H1 (cell line): Measurements from ENCODE around the gene BTD. TPM values are rescaled to one million over a fixed set of nuclear protein-coding genes. Genes with fewer than 3 reads are reported as not detected.

Experiments
- CHD2 ChIP-seq: IDR thresholded peaks from 2 replicates; pipeline ENCODE4 v1.6.1; 2012; ENCODE audit warnings: low read length, improper control_type of control experiment
- CHD7 ChIP-seq: fragments of 300-600 bp; sonication (generic); IDR thresholded peaks from 2 replicates; pipeline ENCODE4 v1.7.1; 2012; ENCODE audit warnings: low read length, moderate library complexity, mild to moderate bottlenecking, inconsistent platforms; ENCODE audit not compliant: insufficient replicate concordance
- FOSL1 ChIP-seq: IDR thresholded peaks from 2 replicates; pipeline ENCODE4 v1.6.1; 2011; ENCODE audit warnings: mild to moderate bottlenecking, low read depth, low read length, moderate library complexity; ENCODE audit not compliant: insufficient read depth
- NANOG ChIP-seq: IDR thresholded peaks from 2 replicates; pipeline ENCODE4 v1.6.1; 2011; ENCODE audit warnings: low read length, low read depth, mild to moderate bottlenecking, inconsistent platforms; ENCODE audit not compliant: insufficient read depth, poor library complexity, severe bottlenecking
- RBBP5 ChIP-seq: IDR thresholded peaks from 2 replicates; pipeline ENCODE4 v1.7.1; 2012; ENCODE audit warnings: low read depth, mild to moderate bottlenecking, inconsistent platforms, low read length, moderate library complexity, borderline replicate concordance
- RXRA ChIP-seq: IDR thresholded peaks from 2 replicates; pipeline ENCODE4 v1.6.1; 2011; ENCODE audit warnings: low read depth, mild to moderate bottlenecking, low read length, moderate library complexity; ENCODE audit not compliant: insufficient read depth
- SIN3A ChIP-seq, 2 experiments: IDR thresholded peaks in 1 of 2; conservative IDR thresholded peaks in 1 of 2; 2 replicates each; pipeline ENCODE4 v1.6.1; 2011 to 2012; ENCODE audit warnings: low read length in 2 of 2, improper control_type of control experiment in 1 of 2, low read depth in 1 of 2, mild to moderate bottlenecking in 1 of 2
- SP4 ChIP-seq: IDR thresholded peaks from 2 replicates; pipeline ENCODE4 v1.6.1; 2012; ENCODE audit warnings: low read length, inconsistent platforms
- SRF ChIP-seq: IDR thresholded peaks from 2 replicates; pipeline ENCODE4 v1.6.1; 2011; ENCODE audit warnings: mild to moderate bottlenecking, low read depth, low read length, moderate library complexity
- SUZ12 ChIP-seq: fragments of 200-600 bp; sonication (generic); IDR thresholded peaks from 2 replicates; pipeline ENCODE4 v1.6.1; 2012; ENCODE audit warnings: mild to moderate bottlenecking, inconsistent platforms, low read length, moderate library complexity, mixed read lengths
- polyA plus RNA-seq, 7 experiments: library from polyadenylated mRNA; depleted of rRNA in 3 of 7; stranded (reverse) in 5 of 7; unstranded in 2 of 7; fragments of >200 nt in 5 of 7; fragments of 200-250 nt in 2 of 7; gene quantifications; 1 replicate in 5 of 7; 2 replicates in 1 of 7; 4 replicates in 1 of 7; pipeline versions ENCODE4 v1.2.1 to v1.2.3, GENCODE V29; 2011 to 2013; ENCODE audit warnings: missing spikeins in 2 of 7, mixed read lengths in 2 of 7
- total RNA-seq: library from RNA; stranded (reverse); fragmentation: NEBNext Ultra II Directional; extraction: Animal tissue kit (Norgen Biotek cat#: 25700); gene quantifications from 2 replicates; pipeline ENCODE4 v1.2.1, GENCODE V29; 2021

Gene BTD
- total and polyA plus RNA-seq, 2 of the 8 experiments (the other 6 are each of a cell fraction or from before 2014, with no cell fraction given): 21.8 to 36.7 TPM

GRCh38 chr3:15637131-15637951 is 35.8 kb downstream of the BTD start (continued):
- TF ChIP-seq CHD7 (no peak), NANOG (no peak), FOSL1 (no peak), RXRA (no peak), RBBP5 (no peak), SIN3A (conservative IDR thresholded peaks at IDR 0.05 in 1 of 2, IDR thresholded peaks at IDR 0.05 in 1 of 2; ENCODE audit: low read depth in 1 of 2, low read length in 2 of 2) (no peak), SRF (no peak), SP4 (no peak), SUZ12 (no peak), CHD2 (no peak)
